HTERT RPE-1 (cell line): ENCODE results near the gene FAM200C.
"Not testable (repeated sequence)": the region's sequence is repeated elsewhere in the genome, so short reads cannot be mapped to it uniquely, and the experiment has no call there.

Experiments
- in situ Hi-C: fragments of 300-500 bp; cut with MboI; formaldehyde crosslinking; loops from 4 replicates; pipeline ENCODE4 v1.14.3; 2020; ENCODE audit warnings: low sequenced_read_pairs

FAM200C gene

GRCh38 chr5:160399402-160400353, at the start of gene FAM200C:
FAM200C (minus strand) TSS chr5:160400054; CDS start chr5:160395490, 4,564 bp downstream.
- in situ Hi-C loops: no loop called here

GRCh38 chr5:160449458-160449857, 49.6 kb upstream of the FAM200C start:
- in situ Hi-C loops: no loop called here

GRCh38 chr5:160448886-160449285, 49.0 kb upstream of the FAM200C start:
- in situ Hi-C loops: no loop called here

GRCh38 chr5:160445751-160446150, 45.9 kb upstream of the FAM200C start:
- in situ Hi-C loops: no loop called here

GRCh38 chr5:160445132-160445531, 45.3 kb upstream of the FAM200C start:
- in situ Hi-C loops: no loop called here

- in situ Hi-C loops: no loop called here
These were observed 44.6 kb upstream of the FAM200C start for GRCh38 chr5:160444407-160444806.

GRCh38 chr5:160442824-160443431, 43.1 kb upstream of the FAM200C start:
- in situ Hi-C loops: no loop called here

- in situ Hi-C loops: no loop called here
These were observed 41.5 kb upstream of the FAM200C start for GRCh38 chr5:160441311-160441781.

- in situ Hi-C loops: no loop called here
These were observed 39.3 kb upstream of the FAM200C start for GRCh38 chr5:160439205-160439600.

GRCh38 chr5:160438316-160439204, 38.7 kb upstream of the FAM200C start:
- in situ Hi-C loops: no loop called here

- in situ Hi-C loops: no loop called here
These were observed 37.4 kb upstream of the FAM200C start for GRCh38 chr5:160437271-160437670.

- in situ Hi-C loops: not testable (repeated sequence)
These were observed 36.8 kb upstream of the FAM200C start for GRCh38 chr5:160436661-160437060.

GRCh38 chr5:160436017-160436416, 36.2 kb upstream of the FAM200C start:
- in situ Hi-C loops: no loop called here

GRCh38 chr5:160435532-160435931, 35.7 kb upstream of the FAM200C start:
- in situ Hi-C loops: no loop called here

- in situ Hi-C loops: no loop called here
These were observed 34.2 kb upstream of the FAM200C start for GRCh38 chr5:160434022-160434531.

GRCh38 chr5:160432787-160433186, 32.9 kb upstream of the FAM200C start:
- in situ Hi-C loops: no loop called here

- in situ Hi-C loops: no loop called here
These were observed 32.3 kb upstream of the FAM200C start for GRCh38 chr5:160432196-160432595.

GRCh38 chr5:160427607-160428006, 27.8 kb upstream of the FAM200C start:
- in situ Hi-C loops: no loop called here

- in situ Hi-C loops: no loop called here
These were observed 23.2 kb upstream of the FAM200C start for GRCh38 chr5:160423099-160423498.

GRCh38 chr5:160421625-160422258, 21.9 kb upstream of the FAM200C start, which contains the start of gene PTTG1:
PTTG1 (plus strand) TSS chr5:160421855; CDS start chr5:160422313, 458 bp downstream.
- in situ Hi-C loops: no loop called here
